GM23248 (cell line): ENCODE results near the gene SSRP1.

Experiments used
- EZH2 ChIP-seq: fragments of 200-600 bp; sonication (generic); IDR thresholded peaks from 2 replicates; pipeline ENCODE4 v1.6.1; 2018; ENCODE audit warnings: antibody characterized with exemption, mild to moderate bottlenecking; ENCODE audit not compliant: insufficient read depth, poor library complexity, severe bottlenecking
- EZH2phosphoT487 ChIP-seq: fragments of 200-600 bp; sonication (generic); IDR thresholded peaks from 2 replicates; pipeline ENCODE4 v1.6.1; 2018; ENCODE audit warnings: antibody characterized with exemption, moderate library complexity, mild to moderate bottlenecking, low read depth; ENCODE audit not compliant: insufficient read depth

DNA sequence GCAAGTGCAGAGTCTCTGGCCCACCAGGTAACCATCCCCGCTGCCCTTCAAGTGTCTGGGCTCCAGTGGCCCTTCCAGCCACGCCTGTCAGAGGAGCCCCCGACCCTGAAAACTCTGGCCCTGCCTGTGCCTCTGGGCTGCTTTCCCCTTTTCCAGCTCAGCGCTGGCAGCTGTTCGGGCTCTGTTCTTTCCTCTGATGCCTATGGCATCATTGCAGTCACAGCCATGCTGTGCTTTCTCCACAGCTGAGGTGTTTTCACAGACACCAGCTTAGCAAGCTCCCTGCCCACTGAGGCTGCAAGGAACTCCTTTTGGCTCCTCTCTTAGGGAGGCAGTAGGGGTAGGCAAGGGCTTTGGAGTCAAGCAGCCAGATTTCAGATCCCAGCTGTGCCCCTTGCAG is 23.7 kb upstream of the SSRP1 start:
- no peak for TF ChIP-seq EZH2
- no peak for TF ChIP-seq EZH2phosphoT487
